ENCODE results near the gene CHRNA5.

The CHRNA5 gene

GRCh38 chr15:78614021-78614420 lies 48.7 kb downstream of the CHRNA5 start:
- DNase-seq (ENCODE audit: low read depth), result no peak
- no peak overlapping the region for H3K4me3 ChIP-seq (ENCODE audit: control insufficient read depth, low read depth, low read length)
- TF ChIP-seq CTCF (IDR thresholded peaks at IDR 0.05; ENCODE audit: control insufficient read depth, insufficient read depth, low read depth, low read length, missing control alignments), result no peak

DNA sequence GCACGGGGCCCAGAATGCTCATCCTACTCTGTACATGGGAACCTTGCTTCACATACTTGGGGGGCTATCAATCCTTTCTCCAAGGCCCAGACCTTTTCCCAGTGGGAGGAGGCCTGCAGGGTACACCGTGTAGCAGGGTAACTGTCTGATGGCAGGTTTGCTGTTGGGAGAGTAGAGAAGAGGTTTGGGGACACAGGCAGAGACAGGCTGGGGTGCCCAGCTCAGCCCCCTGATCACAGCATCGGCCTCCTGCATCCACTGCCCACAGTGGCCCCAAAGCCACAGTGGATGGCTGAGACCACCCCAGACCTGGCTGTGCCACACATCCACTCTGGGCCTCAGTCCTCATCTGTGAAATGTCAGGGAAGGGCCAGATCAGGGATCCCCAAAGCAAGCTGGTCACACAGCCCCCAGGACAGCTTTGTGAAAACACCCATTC lies 49.9 kb downstream of the CHRNA5 start:
- no peak for DNase-seq (ENCODE audit: low read depth)

DNA sequence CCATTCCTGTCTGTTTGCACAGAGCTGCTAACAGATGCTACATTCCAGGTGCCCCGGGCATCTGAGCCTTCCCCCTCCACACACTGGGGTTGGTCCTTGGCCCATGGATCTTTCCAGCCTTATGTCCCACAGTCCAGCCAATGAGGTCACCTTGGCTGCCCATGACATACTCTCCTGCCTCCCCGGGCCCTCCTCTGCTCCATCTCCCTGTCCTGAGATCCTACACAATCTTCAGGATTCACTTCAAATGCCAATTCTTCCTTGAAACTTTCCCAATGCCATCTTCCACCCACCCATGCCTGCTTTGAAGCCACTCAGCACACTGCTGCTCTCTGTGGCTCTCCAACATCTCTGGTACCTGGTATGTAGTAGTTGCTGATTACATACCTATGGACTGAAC lies 51.2 kb downstream of the CHRNA5 start:
- no peak for TF ChIP-seq CTCF (IDR thresholded peaks at IDR 0.05; ENCODE audit: control insufficient read depth, insufficient read depth, low read depth, low read length, missing control alignments)
- DNase-seq (ENCODE audit: low read depth), result no peak
- no peak overlapping the region for H3K4me3 ChIP-seq (ENCODE audit: control insufficient read depth, low read depth, low read length)

More for the DNA sequence above, 49.9 kb downstream of the CHRNA5 start:
- no peak for TF ChIP-seq CTCF (IDR thresholded peaks at IDR 0.05; ENCODE audit: control insufficient read depth, insufficient read depth, low read depth, low read length, missing control alignments)
- no peak overlapping the region for H3K4me3 ChIP-seq (ENCODE audit: control insufficient read depth, low read depth, low read length)

DNA sequence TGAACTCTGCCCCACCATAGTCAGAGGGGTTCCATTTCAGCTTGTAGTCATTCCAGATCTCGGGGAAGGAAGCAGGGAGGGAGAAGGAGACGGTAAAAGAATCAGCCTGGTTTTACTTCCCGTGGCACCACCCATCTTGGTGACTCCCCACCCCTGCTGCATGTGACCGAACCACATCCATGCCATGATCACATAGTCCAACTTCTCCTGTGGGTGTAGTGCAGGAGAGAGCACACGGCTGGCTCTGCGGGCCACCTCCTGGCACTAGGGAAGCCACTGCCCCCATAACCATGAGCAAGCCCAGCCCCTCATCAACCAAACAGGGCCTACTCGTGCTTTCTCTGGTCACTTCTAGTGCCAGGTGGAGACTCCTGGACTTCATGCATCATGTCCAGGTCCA lies 51.8 kb downstream of the CHRNA5 start:
- no peak for DNase-seq (ENCODE audit: low read depth)
- TF ChIP-seq CTCF (IDR thresholded peaks at IDR 0.05; ENCODE audit: control insufficient read depth, insufficient read depth, low read depth, low read length, missing control alignments), result no peak
- no peak overlapping the region for H3K4me3 ChIP-seq (ENCODE audit: control insufficient read depth, low read depth, low read length)

- TF ChIP-seq CTCF (IDR thresholded peaks at IDR 0.05; ENCODE audit: control insufficient read depth, insufficient read depth, low read depth, low read length, missing control alignments), result no peak
- DNase-seq (ENCODE audit: low read depth), result no peak
- no peak overlapping the region for H3K4me3 ChIP-seq (ENCODE audit: control insufficient read depth, low read depth, low read length)
These were observed 52.2 kb downstream of the CHRNA5 start for GRCh38 chr15:78617516-78617915.

DNA sequence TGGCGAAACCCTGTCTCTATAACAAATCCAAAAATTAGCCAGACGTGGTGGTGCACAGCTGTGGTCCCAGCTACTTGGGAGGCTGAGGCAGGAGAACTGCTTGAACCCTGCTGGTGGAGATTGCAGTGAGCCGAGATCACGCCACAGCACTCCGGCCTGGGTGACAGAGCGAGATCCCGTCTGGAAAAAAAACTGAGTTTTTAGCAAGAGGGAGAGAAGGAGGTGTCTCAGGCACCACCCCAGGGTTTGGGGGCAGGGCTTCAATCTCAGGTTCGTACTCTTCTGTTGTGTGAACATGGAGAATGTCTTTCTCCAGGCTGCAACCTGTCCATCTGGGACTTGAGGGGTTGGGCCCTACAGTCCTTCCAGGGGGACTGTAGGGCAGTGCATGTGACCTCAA lies 52.7 kb downstream of the CHRNA5 start:
- H3K4me3 ChIP-seq (ENCODE audit: control insufficient read depth, low read depth, low read length), result no peak overlapping the region

More for the DNA sequence above, 52.7 kb downstream of the CHRNA5 start:
- no peak for DNase-seq (ENCODE audit: low read depth)
- no peak for TF ChIP-seq CTCF (IDR thresholded peaks at IDR 0.05; ENCODE audit: control insufficient read depth, insufficient read depth, low read depth, low read length, missing control alignments)

Data from AG09309 (cell line).